Caco-2 (cell line): Measurements from ENCODE around the gene PLEKHG4. TPM values are rescaled to one million over a fixed set of nuclear protein-coding genes. Genes with fewer than 3 reads are reported as not detected.

ENCODE experiments used
- BruUV-seq: library from RNA; stranded (reverse); fragments of 400-500 nt; replicated peaks from 2 replicates; lab custom pipeline; 2021; lab: Mats Ljungman, UMichigan
- CTCF ChIA-PET: fragments of 300-600 bp; sonication (Branson Sonifier 250); formaldehyde crosslinking; loops from one replicate; lab custom pipeline; 2022; ENCODE audit warnings: antibody characterized with exemption; lab: Charles Lee
- POLR2A ChIA-PET: fragments of 300-600 bp; sonication (Branson Sonifier 250); formaldehyde crosslinking; loops from one replicate; lab custom pipeline; 2022; ENCODE audit warnings: antibody characterized with exemption; lab: Charles Lee
- DNase-seq, 2 experiments: peaks; one replicate each; pipeline versions ENCODE4 v3.0.0 to v3.0.0-alpha.2; 2020 to 2022
- H3K27me3 ChIP-seq: replicated peaks from 2 replicates; pipeline ENCODE4 v1.6.0; 2011; ENCODE audit warnings: low read length; ENCODE audit not compliant: control insufficient read depth, insufficient read depth
- H3K36me3 ChIP-seq: 2 replicates; pipeline ENCODE4 v1.5.1; 2011; ENCODE audit warnings: low read length; ENCODE audit not compliant: control insufficient read depth, insufficient read depth
- H3K4me1 ChIP-seq: fragments of 250-450 bp; sonication (Bioruptor Pico); 2 replicates; pipeline ENCODE4 v1.5.1; 2020; ENCODE audit warnings: mild to moderate bottlenecking
- H3K4me3 ChIP-seq: 2 replicates; pipeline ENCODE4 v1.5.1; 2011; ENCODE audit warnings: low read depth, mild to moderate bottlenecking, control low read depth, low read length
- H3K9me3 ChIP-seq: fragments of 250-450 bp; sonication (Bioruptor Pico); 2 replicates; pipeline ENCODE4 v1.5.1; 2020; ENCODE audit warnings: mild to moderate bottlenecking, moderate library complexity
- H3K27ac Mint-ChIP-seq: one replicate; pipeline ENCODE4 v1.8.0; 2022; ENCODE audit warnings: mixed read lengths; ENCODE audit not compliant: unreplicated experiment
- H3K27me3 Mint-ChIP-seq: one replicate; pipeline ENCODE4 v1.8.0; 2022; ENCODE audit warnings: mixed read lengths; ENCODE audit not compliant: insufficient read depth, unreplicated experiment
- H3K36me3 Mint-ChIP-seq: one replicate; pipeline ENCODE4 v1.8.0; 2022; ENCODE audit warnings: mild to moderate bottlenecking, mixed read lengths; ENCODE audit not compliant: insufficient read depth, unreplicated experiment
- H3K4me1 Mint-ChIP-seq: one replicate; pipeline ENCODE4 v1.8.0; 2022; ENCODE audit warnings: low read depth, mixed read lengths; ENCODE audit not compliant: unreplicated experiment
- H3K4me3 Mint-ChIP-seq: one replicate; pipeline ENCODE4 v1.8.0; 2022; ENCODE audit warnings: mild to moderate bottlenecking, moderate library complexity, mixed read lengths; ENCODE audit not compliant: unreplicated experiment
- H3K9me3 Mint-ChIP-seq: one replicate; pipeline ENCODE4 v1.8.0; 2022; ENCODE audit warnings: mixed read lengths; ENCODE audit not compliant: unreplicated experiment
- CTCF ChIP-seq, 2 experiments: fragments of 200-600 bp in 1 of 2; IDR thresholded peaks; 1 replicate in 1 of 2; 2 replicates in 1 of 2; pipeline versions ENCODE4 v1.5.1 to v1.8.0; 2011 to 2022; ENCODE audit warnings: antibody characterized with exemption in 1 of 2, control low read depth in 1 of 2, inconsistent platforms in 1 of 2, low read depth in 1 of 2, low read length in 1 of 2, mild to moderate bottlenecking in 1 of 2, moderate library complexity in 1 of 2; ENCODE audit not compliant: insufficient read depth in 1 of 2, severe bottlenecking in 1 of 2, unreplicated experiment in 1 of 2
- intact Hi-C: fragments of 100-400 bp; cut with micrococcal nuclease; formaldehyde crosslinking; loops from one replicate; pipeline ENCODE4 v1.10.0; 2022; ENCODE audit not compliant: unreplicated experiment
- total RNA-seq: library from RNA; stranded (reverse); gene quantifications from 2 replicates; pipeline ENCODE4 v1.2.3, GENCODE V29; 2022

The PLEKHG4 gene
- total RNA-seq, 1 experiment from 2014 or later = 91.0 TPM

DNA sequence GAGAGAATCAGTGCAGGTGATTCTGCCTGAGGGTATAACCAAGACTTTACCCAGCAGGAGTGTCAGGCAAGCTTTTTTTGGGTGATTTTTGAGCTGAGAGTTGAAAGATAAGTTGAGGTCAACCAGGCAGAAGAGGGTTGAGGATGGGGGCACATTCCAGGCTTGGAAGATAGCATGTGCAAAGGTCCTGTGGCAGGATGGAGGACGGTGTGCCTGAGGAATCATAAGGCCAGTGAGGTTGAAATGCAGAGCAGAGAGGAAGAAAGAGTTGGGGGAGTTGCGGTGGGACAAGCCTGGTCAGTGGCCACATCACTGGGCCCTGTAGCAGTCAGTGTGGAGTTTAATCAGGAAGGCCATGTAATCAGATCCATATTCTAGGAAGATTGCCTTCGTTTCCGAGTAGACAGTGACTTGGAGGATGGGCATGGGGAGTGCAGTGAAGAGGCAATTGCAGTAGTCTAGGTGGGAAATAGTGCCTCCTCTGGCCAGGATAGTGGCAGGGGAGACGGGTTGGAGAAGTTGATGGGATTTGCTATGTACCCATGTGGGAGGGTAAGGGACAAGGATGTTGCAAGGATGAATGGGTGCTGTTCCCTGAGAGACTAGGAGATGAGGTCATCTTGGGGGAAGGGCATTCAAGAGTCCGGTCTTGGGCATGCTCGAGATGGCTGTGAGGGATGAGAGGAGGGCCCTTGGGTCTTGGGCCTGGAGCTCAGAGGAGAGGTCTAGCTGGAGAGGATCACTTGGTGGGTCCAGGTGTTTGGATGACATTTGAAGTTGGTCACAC is 3.9 kb downstream of the PLEKHG4 start:
- no peaks in the 10 kb centered on the region for H3K9me3 Mint-ChIP-seq
- TF ChIP-seq CTCF (IDR thresholded peaks at IDR 0.05; ENCODE audit: insufficient read depth in 1 of 2, low read depth in 1 of 2, low read length in 1 of 2, severe bottlenecking in 1 of 2, unreplicated experiment in 1 of 2) = no peak
- H3K27me3 Mint-ChIP-seq = no peaks in the 10 kb centered on the region
- no peaks in the 10 kb centered on the region for H3K27me3 ChIP-seq
- peaks cover 27% of the 10 kb centered on the region for H3K36me3 Mint-ChIP-seq
- H3K4me1 ChIP-seq = peaks cover 14% of the 10 kb centered on the region
- DNase-seq = no peak
- no peak overlapping the region for H3K4me3 Mint-ChIP-seq
- no peaks in the 10 kb centered on the region for H3K9me3 ChIP-seq
- H3K4me3 ChIP-seq = no peak overlapping the region
- peaks cover 7% of the 10 kb centered on the region for H3K4me1 Mint-ChIP-seq
- BruUV-seq = no TSS peak
- ChIA-PET POLR2A (no interaction called here), CTCF (interaction anchor here (0.8 to 2.7 kb wide), 2 partner anchors 15 to 23 kb away, joined by 3 to 9 read pairs; no protein-coding TSS in a partner anchor)
- peaks cover 3% of the 10 kb centered on the region; the same call in 1 of the 2 replicates for H3K36me3 ChIP-seq
- intact Hi-C loops = no loop called here
- H3K27ac Mint-ChIP-seq = no peak overlapping the region

DNA sequence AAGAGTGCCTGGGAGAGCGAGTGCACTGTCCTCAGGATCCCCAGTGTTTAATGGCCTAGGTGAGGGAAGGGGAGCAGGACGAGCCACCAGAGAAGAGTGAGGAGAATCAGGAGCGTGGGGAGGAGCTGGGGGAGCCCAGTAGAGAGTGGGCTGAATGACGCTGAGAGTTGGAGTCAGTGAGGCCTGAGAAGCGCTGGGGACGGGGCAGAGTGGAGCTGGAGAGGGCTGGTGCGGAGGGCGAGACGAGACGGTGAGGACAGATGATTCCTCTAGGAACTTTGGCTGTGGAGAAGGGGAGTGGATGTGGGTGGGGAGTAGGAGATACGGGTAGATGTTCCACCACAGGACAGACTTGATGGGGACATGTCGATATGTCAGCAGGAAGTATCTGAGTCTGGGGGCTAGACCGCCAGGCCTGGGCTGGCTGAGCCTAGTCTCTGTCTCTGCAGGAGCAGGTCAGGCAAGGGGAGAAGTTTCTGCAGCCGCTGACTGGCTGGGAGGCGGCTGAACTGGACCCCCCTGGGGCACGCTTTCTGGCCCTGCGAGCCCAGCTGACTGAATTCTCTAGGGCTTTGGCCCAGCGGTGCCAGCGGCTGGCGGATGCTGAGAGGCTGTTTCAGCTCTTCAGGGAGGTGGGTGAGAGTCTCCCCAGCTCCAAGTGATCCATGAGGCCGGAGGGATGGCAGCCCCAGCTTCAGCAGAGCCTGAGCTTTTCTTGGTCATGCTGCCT is 4.7 kb downstream of the PLEKHG4 start:
- H3K9me3 Mint-ChIP-seq = no peaks in the 10 kb centered on the region
- ChIA-PET POLR2A (interaction anchor here (0.6 to 1.3 kb wide), 2 partner anchors 23 to 37 kb away, joined by 3 to 7 read pairs; partner anchors contain the start of gene FHOD1), CTCF (interaction anchor here (0.8 to 2.7 kb wide), 5 partner anchors 12 to 55 kb away, joined by 3 to 9 read pairs (median 3); no protein-coding TSS in a partner anchor)
- BruUV-seq = no TSS peak
- no peak overlapping the region for H3K4me3 Mint-ChIP-seq
- H3K27me3 Mint-ChIP-seq = no peaks in the 10 kb centered on the region
- intact Hi-C loops = no loop called here
- Histone ChIP-seq H3K4me3 (no peak overlapping the region), H3K4me1 (peaks cover 9% of the 10 kb centered on the region; the same call in 1 of the 2 replicates), H3K9me3 (no peaks in the 10 kb centered on the region), H3K36me3 (peaks cover 3% of the 10 kb centered on the region; the same call in 1 of the 2 replicates), H3K27me3 (no peaks in the 10 kb centered on the region)
- H3K36me3 Mint-ChIP-seq = peaks cover 27% of the 10 kb centered on the region
- no peak overlapping the region for H3K27ac Mint-ChIP-seq
- H3K4me1 Mint-ChIP-seq = peaks cover 7% of the 10 kb centered on the region
- no peak for DNase-seq
- TF ChIP-seq CTCF (IDR thresholded peaks at IDR 0.05; ENCODE audit: insufficient read depth in 1 of 2, low read depth in 1 of 2, low read length in 1 of 2, severe bottlenecking in 1 of 2, unreplicated experiment in 1 of 2) = no peak
